ENCODE measurements around the gene RRP8.

Gene RRP8

DNA sequence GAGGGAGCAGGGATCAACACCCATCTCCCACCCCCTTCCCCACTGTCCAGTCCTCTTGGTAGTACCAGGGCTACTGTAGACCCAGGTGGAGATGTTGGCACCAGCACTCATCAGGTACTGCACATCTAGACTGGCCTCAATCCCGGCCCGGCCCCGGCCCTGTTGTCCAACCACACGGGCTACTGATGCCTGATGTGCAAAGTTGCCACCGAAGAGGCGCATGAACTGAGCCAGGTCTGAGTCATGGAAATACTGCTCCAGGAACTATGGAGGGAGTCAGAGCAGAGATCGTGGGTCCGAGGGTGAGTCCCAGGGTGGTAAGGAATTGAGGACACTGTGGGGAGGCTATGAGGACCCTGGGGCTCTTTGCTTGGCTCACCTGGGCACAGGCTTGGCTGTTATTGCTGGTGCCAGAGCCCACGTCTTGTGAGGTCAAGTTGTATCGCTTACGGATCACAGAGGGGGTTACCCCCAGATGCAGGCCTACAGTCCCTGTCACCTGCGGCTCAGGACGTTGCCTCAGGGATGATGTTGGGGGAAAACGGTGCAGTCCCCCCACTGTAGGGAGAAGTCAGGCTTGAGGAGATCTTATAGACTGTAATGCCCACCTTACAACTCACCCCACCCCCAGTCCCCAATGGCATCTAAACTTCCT lies 13.3 kb upstream of the RRP8 start:
- no peak for DNase-seq

DNA sequence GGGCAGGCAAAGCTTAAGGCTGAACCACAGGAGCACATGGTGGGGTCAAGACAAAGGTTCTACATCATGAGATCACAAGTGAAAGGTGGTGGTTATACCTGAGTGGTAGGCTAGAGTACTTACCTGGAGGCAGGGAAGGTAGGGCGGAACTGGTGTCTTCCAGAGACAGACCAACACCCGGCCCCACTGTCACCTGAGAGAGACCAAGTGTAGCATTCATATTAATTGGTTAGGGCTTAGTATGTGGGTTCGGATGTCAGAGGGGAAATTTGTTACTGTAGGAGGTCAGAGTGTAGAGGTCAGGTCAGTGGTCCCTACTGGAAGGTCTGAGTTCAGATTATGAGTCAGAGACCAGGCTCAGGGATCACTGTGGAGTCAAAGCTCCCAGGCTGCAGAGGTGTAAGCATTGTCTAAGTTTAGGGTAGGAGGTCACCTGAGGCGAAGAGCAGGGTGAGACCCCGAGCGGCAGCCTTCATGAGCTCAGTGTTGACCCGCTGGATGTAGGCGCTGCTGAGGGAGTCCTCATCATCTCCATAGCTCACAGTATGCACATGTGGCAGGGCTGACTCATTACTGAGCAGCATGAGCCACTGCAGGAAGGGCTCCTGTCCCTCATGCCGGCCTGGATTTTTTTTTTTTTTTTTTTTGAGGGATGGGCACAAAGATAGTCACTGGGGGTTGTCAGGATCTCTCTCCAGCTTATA lies 12.6 kb upstream of the RRP8 start:
- DNase-seq: no peak

DNA sequence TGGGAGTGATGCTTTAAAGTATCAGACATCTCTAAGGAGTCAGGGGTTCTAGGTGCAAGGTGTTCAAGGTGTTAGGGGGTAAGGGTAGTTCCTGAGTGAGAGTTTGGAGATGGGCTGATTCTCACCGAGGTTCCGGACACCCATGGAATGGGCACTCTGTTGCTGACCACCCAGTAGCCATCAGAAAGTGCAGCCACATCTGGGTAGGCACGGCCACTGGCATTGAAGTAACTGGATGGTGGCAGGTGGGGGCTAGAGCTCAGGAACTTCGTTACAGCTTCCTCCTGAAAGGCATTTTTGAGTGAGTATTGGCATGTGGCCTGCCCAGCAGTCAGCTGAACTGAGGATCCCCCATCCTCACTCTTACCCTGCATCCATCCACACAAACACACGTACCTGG lies 11.6 kb upstream of the RRP8 start:
- DNase-seq: no peak

DNA sequence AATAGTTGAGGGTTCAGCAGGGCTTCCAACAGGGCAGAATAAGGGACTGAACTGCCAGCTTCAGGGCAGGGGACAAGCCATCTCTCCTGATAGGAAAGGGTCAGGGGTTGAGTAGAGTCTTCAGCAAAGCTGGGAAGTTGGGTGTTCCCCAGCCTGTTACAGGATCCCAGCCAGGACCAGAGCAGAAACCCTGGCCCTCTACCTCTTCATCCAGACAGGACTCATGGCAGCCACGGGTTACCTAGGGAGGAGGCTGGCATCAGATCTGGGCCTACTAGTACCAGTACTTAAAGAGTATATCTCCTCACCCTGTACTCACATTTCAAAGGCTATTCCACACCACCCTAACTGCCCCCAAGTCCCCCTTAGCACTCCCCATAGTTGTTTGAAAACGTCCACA lies 11.0 kb upstream of the RRP8 start:
- DNase-seq: no peak

DNA sequence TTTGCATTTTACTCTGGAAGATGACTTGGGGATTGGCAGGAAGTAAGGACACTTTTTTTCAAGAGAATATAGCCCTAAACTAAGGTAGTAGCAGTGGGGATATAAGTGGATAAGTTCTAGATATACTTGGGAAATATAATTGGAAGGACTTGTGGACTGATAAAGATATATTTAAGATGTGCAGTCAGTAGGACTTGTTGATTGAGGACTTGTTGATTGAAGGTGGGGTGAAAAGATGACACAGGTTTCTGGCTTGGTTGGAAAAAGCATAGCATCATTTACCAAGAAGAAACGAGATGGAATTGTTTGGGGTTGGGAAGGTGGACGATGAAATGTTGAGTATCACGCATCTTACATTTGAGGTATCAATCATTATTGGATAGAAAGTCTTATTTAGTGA lies 10.1 kb upstream of the RRP8 start:
- DNase-seq: no peak

DNA sequence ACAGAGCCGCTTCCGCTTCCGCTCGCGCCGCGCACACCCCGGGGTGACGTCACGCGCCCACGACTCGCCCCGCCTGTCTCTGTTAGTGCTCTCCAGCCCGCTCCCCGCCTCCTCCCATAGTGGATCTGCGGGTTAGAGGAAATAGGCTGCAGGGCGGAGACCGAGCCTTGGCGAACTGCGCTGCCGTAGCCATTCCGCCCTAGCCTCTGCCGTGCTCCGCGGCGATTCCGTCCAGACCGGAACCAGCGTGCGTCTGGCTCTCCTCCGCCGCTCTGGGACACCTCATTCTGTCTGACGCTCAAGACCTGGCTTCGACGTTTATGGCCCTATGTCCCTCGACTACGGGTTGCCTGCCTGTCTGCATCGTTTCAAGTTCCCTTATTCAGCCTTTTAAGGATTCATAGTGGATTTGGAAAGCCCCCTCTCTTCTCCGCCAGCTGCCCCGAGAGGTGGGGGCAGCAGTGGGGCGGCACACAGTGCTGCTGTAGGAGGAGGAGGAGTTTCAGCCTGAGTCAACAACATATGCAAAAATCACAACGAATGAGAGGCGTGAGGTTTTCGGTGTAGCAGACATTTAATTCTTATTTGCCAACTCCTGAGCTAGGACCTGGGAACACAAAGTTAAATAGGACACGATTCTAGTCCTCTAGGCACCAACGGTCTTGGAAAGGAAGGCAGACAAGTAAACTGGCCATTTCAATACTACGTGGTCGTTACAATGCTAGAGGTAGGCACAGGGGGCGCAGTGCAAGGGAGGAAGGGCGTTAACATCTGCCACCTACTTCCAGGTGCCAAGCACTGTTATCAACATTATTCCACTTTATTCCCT lies 9.0 kb upstream of the RRP8 start, which contains the start of gene TAF10:
Gene TAF10 (minus strand): TSS at position 4 of the 829 bp plus-strand sequence. CDS start 27 bp downstream, outside the sequence.
- DNase-seq: peak; percentile 33

DNA sequence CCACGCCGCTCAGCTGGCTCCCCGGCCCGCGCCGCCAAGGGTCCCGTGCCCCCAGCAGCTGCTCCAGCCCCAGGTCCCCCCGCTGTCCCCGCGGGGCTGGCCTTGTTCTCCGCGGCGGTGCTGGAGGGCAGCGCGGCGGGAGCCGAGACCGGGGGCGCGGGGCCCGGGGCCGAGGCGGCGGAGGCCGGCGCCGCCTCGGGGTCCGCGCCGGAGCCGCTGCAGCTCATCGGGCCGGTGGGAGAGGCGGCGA lies 8.5 kb upstream of the RRP8 start:
- no peak for DNase-seq

DNA sequence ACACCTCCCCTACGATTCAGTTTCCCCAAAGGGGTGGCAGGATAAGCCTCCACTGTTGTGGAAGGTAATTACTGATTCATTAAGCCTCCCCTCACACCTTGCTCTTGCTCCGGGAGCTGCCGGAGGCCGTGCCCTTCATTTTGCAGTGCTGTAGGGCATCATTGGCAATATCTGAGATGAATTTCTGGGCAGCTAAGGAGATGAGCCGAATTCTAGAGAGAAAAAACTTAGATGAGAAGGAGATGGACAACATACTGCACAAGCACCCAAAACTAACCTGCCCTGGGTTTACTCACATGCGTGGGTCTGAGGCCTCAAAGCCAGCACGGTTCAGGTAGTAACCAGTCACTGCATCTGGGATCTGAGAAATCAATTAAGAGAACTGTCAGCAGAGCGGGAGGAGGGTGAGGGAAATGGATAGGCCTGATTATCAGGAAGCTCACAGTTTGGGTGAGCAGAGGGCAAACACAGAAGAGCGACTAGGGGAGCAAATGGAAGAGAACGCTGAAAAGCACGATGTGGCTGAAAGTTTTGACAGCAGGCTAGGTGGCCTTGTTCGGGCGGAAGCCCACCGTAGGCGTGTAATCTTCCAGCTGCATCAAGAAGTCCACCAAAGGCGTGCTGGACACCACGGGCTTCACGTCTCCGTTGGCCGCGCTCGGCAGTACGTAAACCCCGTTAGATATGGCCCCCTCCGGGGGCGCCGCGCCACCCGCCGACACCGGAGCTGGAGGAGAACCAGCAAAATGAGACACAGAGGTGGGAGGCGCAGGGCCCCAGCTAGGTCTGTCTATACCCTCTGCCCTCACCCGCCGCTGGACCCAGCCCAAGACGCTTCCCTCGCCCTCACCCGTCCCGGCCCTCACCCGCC lies 7.9 kb upstream of the RRP8 start:
- DNase-seq: no peak

DNA sequence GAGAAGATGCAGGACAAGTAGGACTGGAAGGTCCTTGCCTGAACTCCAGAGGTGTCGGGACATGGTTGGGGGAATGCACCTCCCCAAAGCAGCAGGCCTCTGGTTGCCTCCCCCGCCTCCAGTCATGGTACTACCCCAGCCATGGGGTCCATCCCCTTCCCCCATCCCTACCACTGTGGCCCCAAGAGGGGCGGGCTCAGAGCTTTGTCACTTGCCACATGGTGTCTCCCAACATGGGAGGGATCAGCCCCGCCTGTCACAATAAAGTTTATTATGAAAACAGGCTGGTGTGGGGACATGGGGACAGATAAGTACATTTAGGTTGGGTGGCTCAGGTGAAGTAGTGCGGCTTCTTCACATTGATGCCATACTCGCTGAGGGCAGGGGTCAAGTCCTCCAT lies 7.2 kb upstream of the RRP8 start:
- no peak for DNase-seq

DNA sequence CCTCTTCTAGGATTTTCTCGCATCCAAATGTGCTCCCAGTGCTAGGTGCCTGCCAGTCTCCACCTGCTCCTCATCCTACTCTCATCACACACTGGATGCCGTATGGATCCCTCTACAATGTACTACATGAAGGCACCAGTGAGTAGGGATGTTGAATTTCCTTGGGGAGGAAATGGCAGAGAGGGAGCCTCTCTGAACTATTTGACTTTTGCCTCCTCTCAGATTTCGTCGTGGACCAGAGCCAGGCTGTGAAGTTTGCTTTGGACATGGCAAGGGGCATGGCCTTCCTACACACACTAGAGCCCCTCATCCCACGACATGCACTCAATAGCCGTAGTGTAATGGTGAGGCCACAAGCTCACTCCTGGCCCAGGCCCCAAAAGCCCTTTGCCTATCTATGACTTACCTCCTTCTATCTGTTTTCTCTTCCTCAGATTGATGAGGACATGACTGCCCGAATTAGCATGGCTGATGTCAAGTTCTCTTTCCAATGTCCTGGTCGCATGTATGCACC lies 6.1 kb upstream of the RRP8 start:
- DNase-seq: no peak

DNA sequence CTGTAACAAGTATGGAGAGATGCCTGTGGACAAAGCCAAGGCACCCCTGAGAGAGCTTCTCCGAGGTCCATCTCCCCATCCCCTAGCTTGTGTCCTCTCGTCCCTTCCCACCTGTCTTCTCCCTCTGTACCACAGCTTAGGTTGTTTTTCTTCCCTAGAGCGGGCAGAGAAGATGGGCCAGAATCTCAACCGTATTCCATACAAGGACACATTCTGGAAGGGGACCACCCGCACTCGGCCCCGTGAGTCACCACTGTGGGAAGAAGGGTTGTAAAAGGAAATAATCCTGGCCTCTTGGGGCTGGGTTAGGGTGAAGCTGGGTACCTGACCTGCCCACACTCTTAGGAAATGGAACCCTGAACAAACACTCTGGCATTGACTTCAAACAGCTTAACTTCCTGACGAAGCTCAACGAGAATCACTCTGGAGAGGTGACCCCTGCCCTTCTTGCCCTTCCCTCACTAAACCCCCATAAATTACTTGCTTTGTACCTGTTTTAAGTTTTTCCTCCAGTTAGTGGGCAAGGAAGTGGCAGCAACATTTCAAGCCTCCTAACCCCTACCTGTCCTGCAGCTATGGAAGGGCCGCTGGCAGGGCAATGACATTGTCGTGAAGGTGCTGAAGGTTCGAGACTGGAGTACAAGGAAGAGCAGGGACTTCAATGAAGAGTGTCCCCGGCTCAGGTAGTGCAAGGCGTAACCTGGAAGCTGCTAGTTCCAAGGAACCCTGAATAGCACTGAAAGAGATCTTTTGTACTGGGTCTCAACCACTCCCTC lies 5.5 kb upstream of the RRP8 start:
- no peak for DNase-seq

DNA sequence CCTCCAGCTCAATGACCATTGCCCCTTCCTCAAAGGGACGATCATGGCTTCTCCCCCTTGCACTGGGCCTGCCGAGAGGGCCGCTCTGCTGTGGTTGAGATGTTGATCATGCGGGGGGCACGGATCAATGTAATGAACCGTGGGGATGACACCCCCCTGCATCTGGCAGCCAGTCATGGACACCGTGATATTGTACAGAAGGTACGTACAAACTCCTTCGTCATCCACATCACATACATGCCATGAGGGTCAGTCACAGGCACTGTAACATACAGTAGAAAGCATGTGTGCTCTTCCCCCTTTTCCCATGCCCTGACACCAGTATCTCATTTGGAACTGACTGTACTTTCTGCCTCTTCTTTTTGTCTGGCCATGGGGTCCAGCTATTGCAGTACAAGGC lies 4.6 kb upstream of the RRP8 start:
- no peak for DNase-seq

DNA sequence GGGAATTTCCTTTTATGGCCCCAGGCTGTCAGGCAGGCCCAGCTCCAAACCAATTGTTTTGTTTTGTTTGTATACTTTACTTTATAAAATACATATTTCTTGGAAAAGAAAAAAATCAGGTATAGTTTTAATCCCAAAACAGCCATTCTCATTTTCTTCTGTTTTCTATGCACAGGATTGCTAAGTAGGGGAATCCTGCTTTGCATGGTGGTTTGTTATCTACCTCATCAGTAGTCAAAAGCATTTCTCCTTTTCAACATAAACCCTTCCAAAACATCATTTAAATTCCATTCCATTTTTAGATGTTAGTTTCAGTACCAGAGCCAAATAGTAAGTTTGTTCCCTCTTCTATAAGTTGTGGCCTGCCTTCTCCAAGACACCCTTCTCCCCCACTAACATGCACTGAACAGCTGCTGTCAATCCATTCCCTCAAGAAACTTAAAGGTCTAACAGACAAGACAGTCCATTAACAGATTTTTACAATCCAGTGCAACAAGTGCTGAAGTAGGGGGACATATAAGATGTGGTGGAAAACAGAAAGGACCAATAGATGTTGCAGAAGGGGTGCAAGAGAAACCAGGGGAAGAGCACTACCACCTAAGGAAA lies 3.9 kb upstream of the RRP8 start:
- DNase-seq: no peak

DNA sequence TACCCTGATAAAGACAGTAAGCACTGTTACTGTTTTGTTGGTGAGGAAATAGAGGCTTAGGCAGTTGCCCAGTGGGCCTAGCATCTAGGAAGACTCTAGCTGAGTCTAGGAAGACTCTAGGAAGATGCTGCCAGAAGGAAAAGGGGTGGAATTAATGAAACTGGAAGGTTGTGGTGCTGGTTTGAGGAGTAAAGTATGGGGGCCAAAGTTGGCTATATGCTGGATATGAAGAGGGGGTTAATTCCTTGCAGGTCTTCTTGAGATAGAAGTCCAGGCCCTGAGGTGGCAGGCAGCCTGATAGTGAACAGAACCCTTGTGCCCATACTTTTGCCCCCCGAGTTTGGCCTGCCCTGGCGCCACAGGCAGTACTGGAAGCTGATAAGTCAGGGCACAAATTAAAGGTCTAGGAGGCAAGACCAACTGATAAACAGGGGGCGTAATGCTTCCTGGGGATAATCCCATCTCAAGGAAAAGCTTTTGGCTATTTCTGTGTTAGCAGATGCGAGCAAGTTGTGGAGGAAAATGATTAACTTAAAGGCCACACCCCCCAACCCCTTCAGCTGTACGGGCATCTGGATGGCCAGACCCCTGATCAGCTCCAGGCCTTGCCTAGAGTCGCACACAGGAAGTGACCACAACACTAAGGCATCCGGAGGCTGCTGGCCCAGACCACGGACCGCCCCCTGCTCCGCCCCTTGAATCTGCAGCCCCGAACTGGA lies 3.2 kb upstream of the RRP8 start:
- DNase-seq: no peak

DNA sequence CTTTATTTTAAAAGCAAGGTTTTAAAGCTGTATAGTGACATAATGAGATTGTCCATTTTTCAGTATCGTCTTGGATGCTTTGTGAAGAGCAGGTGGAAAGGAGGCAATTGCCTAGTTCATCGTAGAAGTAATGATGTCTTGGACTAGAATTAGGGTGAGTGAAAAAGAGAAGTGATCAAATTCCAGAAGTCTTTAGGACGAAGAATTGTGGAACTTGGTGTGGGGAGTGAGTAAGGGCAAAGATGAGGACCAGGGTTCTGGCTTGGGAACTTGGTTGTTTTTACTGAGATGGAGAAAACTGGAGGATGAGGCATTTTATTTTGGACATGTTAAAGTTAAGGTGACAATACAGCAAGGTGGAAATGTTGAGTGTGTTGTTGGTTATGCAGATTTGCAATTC lies 1.4 kb upstream of the RRP8 start:
- DNase-seq: no peak

DNA sequence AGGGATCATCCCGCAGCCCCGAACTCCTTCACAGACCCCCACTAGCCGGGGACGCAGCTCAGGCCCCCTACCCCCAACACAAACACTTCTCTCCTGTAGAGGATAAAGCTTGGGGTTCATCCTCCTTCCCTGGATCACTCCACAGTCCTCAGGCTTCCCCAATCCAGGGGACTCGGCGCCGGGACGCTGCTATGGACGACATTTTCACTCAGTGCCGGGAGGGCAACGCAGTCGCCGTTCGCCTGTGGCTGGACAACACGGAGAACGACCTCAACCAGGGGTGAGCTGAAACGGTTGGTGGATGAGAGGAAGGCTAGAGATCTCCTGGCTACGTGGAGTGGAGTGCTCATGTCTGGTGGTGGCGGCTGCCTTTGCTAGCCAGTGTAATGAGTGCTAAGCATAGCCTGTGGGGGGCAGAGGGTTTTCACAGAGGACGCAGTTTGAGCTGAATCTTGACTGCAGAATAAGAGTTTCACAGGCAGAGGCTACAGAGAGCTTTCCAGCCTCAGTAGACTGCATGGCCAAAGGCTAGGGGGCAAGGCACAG lies 738 bp upstream of the RRP8 start:
- no peak for DNase-seq

DNA sequence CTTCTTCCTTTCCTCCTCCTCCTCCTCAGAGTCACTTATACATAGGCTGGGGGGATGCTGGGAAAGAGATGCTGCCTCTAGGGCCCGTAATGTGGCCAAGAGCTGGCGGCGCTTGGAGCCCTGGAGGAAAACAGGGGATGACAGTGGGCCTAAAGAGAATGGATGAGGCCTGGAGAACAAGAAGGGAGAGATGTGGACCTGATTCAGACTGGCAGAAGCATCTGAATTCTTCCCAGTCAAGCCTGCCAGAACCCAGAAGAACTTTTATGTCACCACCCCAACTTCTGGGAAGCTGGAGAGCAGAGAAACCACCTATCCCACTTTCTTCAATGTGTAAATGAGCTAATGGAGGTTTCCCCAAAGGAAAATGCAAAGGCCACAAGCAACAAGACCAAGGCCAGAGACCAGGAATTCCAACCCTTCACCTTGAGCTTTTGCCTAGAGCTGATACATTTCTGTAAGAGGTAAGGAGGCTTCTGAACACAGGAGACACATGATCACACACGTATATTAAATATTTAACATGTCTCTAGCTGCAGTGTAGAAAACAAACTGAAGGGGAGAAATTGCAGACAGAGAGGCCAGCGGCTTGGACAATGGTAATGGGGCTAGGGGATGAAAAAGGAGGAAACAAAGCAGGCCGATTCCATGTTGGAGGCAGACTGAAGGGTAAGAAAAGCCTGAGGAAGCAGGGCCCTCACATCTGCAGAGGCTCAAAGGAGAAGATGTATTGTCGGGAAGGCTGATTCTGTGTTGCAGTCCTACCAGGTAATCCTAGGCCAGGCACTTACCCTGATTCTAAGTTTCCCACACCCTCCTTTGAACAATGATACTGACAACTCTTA lies 1.1 kb downstream of the RRP8 start:
- DNase-seq: no peak

DNA sequence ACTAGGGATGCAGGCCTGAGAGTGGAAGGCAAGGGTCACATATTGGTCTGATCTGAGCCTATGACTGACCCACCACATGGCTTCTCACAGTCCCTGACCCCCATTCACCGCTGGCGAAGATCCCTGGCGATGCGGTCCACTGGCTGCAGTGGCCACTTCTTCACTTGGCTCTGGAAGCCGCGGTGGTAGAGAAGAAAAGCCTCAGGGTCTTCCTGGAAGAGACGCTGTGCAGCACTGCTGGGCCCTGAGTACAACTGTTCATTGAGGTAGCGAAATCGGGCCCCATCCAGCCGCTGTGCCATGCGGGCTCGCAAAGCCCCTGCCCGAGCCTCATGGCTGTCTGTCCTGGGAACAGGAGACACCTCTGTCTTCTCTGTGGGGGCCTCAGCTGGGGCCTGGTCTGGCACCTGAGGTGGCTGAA lies 2.4 kb downstream of the RRP8 start:
- DNase-seq: no peak

DNA sequence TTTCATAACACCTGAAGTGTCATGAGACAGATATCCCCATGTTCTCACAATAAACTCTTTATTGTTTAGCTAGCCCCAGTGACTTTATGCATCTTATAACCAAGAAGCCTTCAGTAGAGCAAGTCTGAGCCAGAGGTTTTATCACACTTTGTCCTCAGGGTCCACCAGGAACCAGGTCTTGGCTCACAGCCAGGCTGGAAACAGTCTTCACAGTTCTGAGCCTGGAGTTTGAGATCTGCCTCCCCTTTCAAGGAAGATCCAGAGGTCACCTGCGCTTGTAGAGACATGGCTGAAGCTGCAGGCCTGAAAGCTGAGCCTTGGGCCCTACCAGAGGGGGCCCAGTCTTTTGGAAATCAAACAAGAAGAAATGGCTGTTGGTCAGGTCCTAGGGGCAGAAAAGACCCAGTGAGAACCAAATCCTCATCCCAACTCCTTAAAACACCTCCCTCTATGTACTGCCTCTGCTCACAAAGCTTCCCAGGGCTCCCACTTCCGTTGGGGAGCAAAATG lies 3.5 kb downstream of the RRP8 start:
- no peak for DNase-seq

DNA sequence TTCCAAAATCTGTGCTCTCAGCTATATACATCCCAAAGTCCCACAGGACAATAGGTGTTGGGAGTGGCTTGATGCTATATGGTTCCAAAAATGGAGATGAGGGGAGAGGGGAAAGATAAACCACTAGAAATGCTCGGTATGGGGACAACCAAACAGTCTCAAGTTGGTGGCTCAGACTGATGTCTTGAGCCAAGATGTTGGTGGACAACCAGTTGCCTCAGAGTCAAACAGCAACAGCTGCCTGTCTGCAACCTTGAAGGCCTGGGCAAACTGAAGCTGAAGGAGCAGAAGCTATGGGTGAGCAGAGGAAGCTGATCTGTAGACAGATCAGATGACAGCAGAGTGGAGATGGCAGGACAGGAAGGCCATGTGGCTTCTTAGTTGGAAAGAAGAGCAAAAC lies 4.0 kb downstream of the RRP8 start:
- no peak for DNase-seq

All from NCI-H1436 treated with DMSO at 0.1 percent for 48 hours (cell line).